Uterus (tissue), 2 donors: ENCODE measurements around the gene PCYOX1L.

Experiments used
- CTCF ChIP-seq, 4 experiments: fragments of 200-600 bp in 2 of 4; fragments of 450-650 bp in 2 of 4; sonication (generic) in 2 of 4; IDR thresholded peaks; one replicate each; pipeline ENCODE4 v1.5.1; 2016 to 2019; ENCODE audit warnings: antibody characterized with exemption in 4 of 4, mild to moderate bottlenecking in 2 of 4, moderate library complexity in 1 of 4
- POLR2A ChIP-seq, 2 donors: fragments of 450-650 bp; IDR thresholded peaks; one replicate each; pipeline ENCODE4 v1.6.1; 2016; ENCODE audit warnings: antibody characterized with exemption in 2 of 2, mild to moderate bottlenecking in 1 of 2, moderate library complexity in 1 of 2

GRCh38 chr5:149320791-149321330, 37.0 kb upstream of the PCYOX1L start:
- no peak for TF ChIP-seq CTCF (IDR thresholded peaks at IDR 0.05)
- TF ChIP-seq POLR2A (IDR thresholded peaks at IDR 0.05): no peak
